GM12878 (cell line): ENCODE data around the gene OSBPL2. TPM values are rescaled to one million over a fixed set of nuclear protein-coding genes. Genes with fewer than 3 reads are reported as not detected.
A peak's percentile ranks its signal among the peaks of the same experiment; 100 is the strongest.

ENCODE experiments used
- ATAC-seq: fragments of 200-7000 bp; cut with Tn5 transposase; 3 replicates; pipeline ENCODE4 v1.9.1; 2020; ENCODE audit warnings: mild to moderate bottlenecking, moderate library complexity
- Bru-seq: library from RNA; stranded (reverse); fragments of 400-500 nt; gene quantifications from one replicate; lab custom pipeline; 2021; lab: Mats Ljungman, UMichigan
- BruChase-seq, 2 experiments: library from RNA; stranded (reverse); fragments of 400-500 nt; gene quantifications; one replicate each; lab custom pipeline; 2021; lab: Mats Ljungman, UMichigan
- BruUV-seq: library from RNA; stranded (reverse); fragments of 400-500 nt; replicated peaks from 2 replicates; lab custom pipeline; 2021; lab: Mats Ljungman, UMichigan
- CTCF ChIA-PET: fragments of 300-600 bp; sonication (Branson Sonifier 250); formaldehyde crosslinking; extraction: SDS; loops from one replicate; lab custom pipeline; 2021; ENCODE audit warnings: inconsistent platforms; lab: Yijun Ruan, JAX
- POLR2A ChIA-PET: fragments of 350-600 bp; formaldehyde crosslinking; extraction: SDS; loops from one replicate; lab custom pipeline; 2021; ENCODE audit warnings: inconsistent platforms; lab: Charles Lee
- RAD21 ChIA-PET: fragments of 300-600 bp; sonication (Branson Sonifier 250); formaldehyde crosslinking; loops from one replicate; lab custom pipeline; 2023; ENCODE audit warnings: antibody characterized with exemption; ENCODE audit not compliant: unreplicated experiment; lab: Charles Lee
- SMC1A ChIA-PET: fragments of 300-600 bp; sonication (Branson Sonifier 250); formaldehyde crosslinking; loops from one replicate; lab custom pipeline; 2023; ENCODE audit not compliant: unreplicated experiment, uncharacterized antibody; lab: Charles Lee
- DNase-seq: peaks from one replicate; pipeline ENCODE4 v3.0.0-alpha.2; 2011; ENCODE audit warnings: low read depth, low spot score
- FAIRE-seq: peaks from 3 replicates; lab custom pipeline; 2011; peaks lifted over from hg19 to GRCh38; lab: Jason Lieb, UNC
- H2AFZ ChIP-seq: 2 replicates; pipeline ENCODE4 v1.6.0; 2011; ENCODE audit warnings: low read depth, low read length, control low read depth; ENCODE audit not compliant: control insufficient read depth
- H3K27ac ChIP-seq: 2 replicates; pipeline ENCODE4 v1.5.1; 2011; ENCODE audit warnings: control low read depth; ENCODE audit not compliant: control insufficient read depth, insufficient read depth
- H3K27me3 ChIP-seq, 2 experiments: replicated peaks in 1 of 2; 2 replicates each; pipeline versions ENCODE4 v1.6.0 to v1.6.1; 2011; ENCODE audit warnings: low read length in 1 of 2; ENCODE audit not compliant: control insufficient read depth in 2 of 2, insufficient read depth in 2 of 2
- H3K36me3 ChIP-seq, 2 experiments: 2 replicates each; pipeline ENCODE4 v1.5.1; 2011; ENCODE audit warnings: low read length in 1 of 2; ENCODE audit not compliant: control insufficient read depth in 2 of 2, insufficient read depth in 2 of 2
- H3K4me1 ChIP-seq: 2 replicates; pipeline ENCODE4 v1.6.1; 2011; ENCODE audit warnings: mild to moderate bottlenecking, low read length, moderate library complexity, mixed read lengths; ENCODE audit not compliant: control insufficient read depth, insufficient read depth
- H3K4me2 ChIP-seq: 2 replicates; pipeline ENCODE4 v1.6.0; 2011; ENCODE audit warnings: control low read depth; ENCODE audit not compliant: control insufficient read depth, insufficient read depth
- H3K4me3 ChIP-seq: fragments of 200-600 bp; sonication (generic); 2 replicates; pipeline ENCODE4 v1.5.1; 2016
- H3K79me2 ChIP-seq: 2 replicates; pipeline ENCODE4 v1.6.0; 2011; ENCODE audit warnings: low read length; ENCODE audit not compliant: control insufficient read depth, insufficient read depth
- H3K9ac ChIP-seq: 2 replicates; pipeline ENCODE4 v1.8.0; 2011; ENCODE audit warnings: low read length, control low read depth, mixed read lengths; ENCODE audit not compliant: control insufficient read depth, insufficient read depth
- H3K9me3 ChIP-seq: replicated peaks from 3 replicates; pipeline ENCODE4 v1.5.1; 2011; ENCODE audit warnings: mild to moderate bottlenecking, low read length; ENCODE audit not compliant: control insufficient read depth, insufficient read depth
- H4K20me1 ChIP-seq: 2 replicates; pipeline ENCODE4 v1.6.0; 2011; ENCODE audit not compliant: control insufficient read depth, insufficient read depth
- BHLHE40 ChIP-seq, 2 experiments: fragments of 450-650 bp in 1 of 2; IDR thresholded peaks; 2 replicates each; pipeline ENCODE4 v1.6.1; 2011 to 2017; ENCODE audit warnings: low read depth in 2 of 2, borderline replicate concordance in 1 of 2, improper control_type of control experiment in 1 of 2, low read length in 1 of 2, mild to moderate bottlenecking in 1 of 2
- CHD2 ChIP-seq: IDR thresholded peaks from 2 replicates; pipeline ENCODE4 v1.6.1; 2011; ENCODE audit warnings: low read depth, low read length, improper control_type of control experiment, borderline replicate concordance
- FOS ChIP-seq: IDR thresholded peaks from 3 replicates; pipeline ENCODE4 v1.6.1; 2011; ENCODE audit warnings: borderline replicate concordance; ENCODE audit not compliant: insufficient read length; ENCODE audit errors: extremely low read depth
- FOXK2 ChIP-seq: fragments of 450-650 bp; IDR thresholded peaks from 2 replicates; pipeline ENCODE4 v1.6.1; 2017; ENCODE audit warnings: mild to moderate bottlenecking, moderate library complexity
- IRF4 ChIP-seq: IDR thresholded peaks from 2 replicates; pipeline ENCODE4 v1.6.1; 2011; ENCODE audit warnings: low read depth, low read length
- KLF5 ChIP-seq: fragments of 450-650 bp; IDR thresholded peaks from 2 replicates; pipeline ENCODE4 v1.6.1; 2014; ENCODE audit warnings: mild to moderate bottlenecking; ENCODE audit not compliant: partially characterized antibody
- LARP7 ChIP-seq: fragments of 450-650 bp; IDR thresholded peaks from 2 replicates; pipeline ENCODE4 v1.6.1; 2017; ENCODE audit warnings: mild to moderate bottlenecking
- MAX ChIP-seq: IDR thresholded peaks from 2 replicates; pipeline ENCODE4 v1.6.1; 2012; ENCODE audit warnings: low read depth, low read length, improper control_type of control experiment
- MTA3 ChIP-seq: IDR thresholded peaks from 2 replicates; pipeline ENCODE4 v1.6.1; 2012; ENCODE audit warnings: low read length, inconsistent platforms, borderline replicate concordance
- NBN ChIP-seq: fragments of 450-650 bp; IDR thresholded peaks from 2 replicates; pipeline ENCODE4 v1.6.1; 2016
- POLR2A ChIP-seq: IDR thresholded peaks from 2 replicates; pipeline ENCODE4 v1.6.1; 2011; ENCODE audit warnings: low read depth, mild to moderate bottlenecking, low read length
- RELA ChIP-seq: fragments of 450-650 bp; IDR thresholded peaks from 2 replicates; pipeline ENCODE4 v1.8.0; 2014; ENCODE audit warnings: borderline replicate concordance; ENCODE audit not compliant: partially characterized antibody
- TARDBP ChIP-seq: IDR thresholded peaks from 2 replicates; pipeline ENCODE4 v1.6.1; 2016; ENCODE audit warnings: borderline replicate concordance
- YY1 ChIP-seq: IDR thresholded peaks from 2 replicates; pipeline ENCODE4 v1.6.1; 2011; ENCODE audit warnings: low read depth, mild to moderate bottlenecking, low read length
- ZBTB40 ChIP-seq: fragments of 450-650 bp; IDR thresholded peaks from 2 replicates; pipeline ENCODE4 v1.6.1; 2016; ENCODE audit warnings: mild to moderate bottlenecking, moderate library complexity, borderline replicate concordance
- ZNF384 ChIP-seq: IDR thresholded peaks from 2 replicates; pipeline ENCODE4 v1.6.1; 2012; ENCODE audit warnings: low read depth, mild to moderate bottlenecking, low read length, improper control_type of control experiment, borderline replicate concordance
- WGBS: methylation state at CpG from one replicate; pipeline ENCODE4 v1.1.6; 2016; ENCODE audit warnings: low lambda C conversion rate; ENCODE audit not compliant: insufficient replicate concordance, insufficient coverage; ENCODE audit errors: missing lambda C conversion rate; 5-methylcytosine and 5-hydroxymethylcytosine counted together
- in situ Hi-C: fragments of 300-500 bp; cut with MboI; formaldehyde crosslinking; loops from 9 replicates; pipeline ENCODE4 v1.14.3; 2018; ENCODE audit warnings: mixed read lengths
- intact Hi-C: fragments of 100-400 bp; cut with micrococcal nuclease; formaldehyde crosslinking; loops from one replicate; pipeline ENCODE4 v1.14.2; 2022; ENCODE audit not compliant: unreplicated experiment
- long read RNA-seq, 2 experiments: library from polyadenylated mRNA; unstranded; transcript quantifications; one replicate each; pipeline ENCODE4 v2.0.0, GENCODE V29; 2019 to 2020
- polyA minus RNA-seq, 3 experiments: library from RNA; depleted of rRNA, polyadenylated mRNA; stranded (reverse); fragments of >200 nt; gene quantifications; 2 replicates each; pipeline ENCODE4 v1.2.3, GENCODE V29; 2011
- polyA plus RNA-seq, 11 experiments: library from polyadenylated mRNA; depleted of rRNA in 4 of 11; unstranded in 6 of 11; stranded (reverse) in 5 of 11; fragments of >200 nt; fragmentation: Nextera tagmentation in 4 of 11; fragmentation: Illumina TruSeq in 1 of 11; extraction: Ambion mirVana in 4 of 11; extraction: Trizol in 1 of 11; gene quantifications; 1 replicate in 1 of 11; 2 replicates in 10 of 11; pipeline versions ENCODE4 v1.2.1 to v1.2.3, GENCODE V29; 2011 to 2016; ENCODE audit warnings: inconsistent platforms in 2 of 11, missing spikeins in 2 of 11, low read depth in 1 of 11
- total RNA-seq, 4 experiments: library from RNA; depleted of rRNA in 3 of 4; stranded (reverse); fragments of >200 nt in 3 of 4; fragmentation: Illumina TruSeq in 1 of 4; extraction: Trizol in 1 of 4; gene quantifications; 2 replicates each; pipeline versions ENCODE4 v1.2.1 to v1.2.3, GENCODE V29; 2013 to 2021

The OSBPL2 gene
- 105 and 133 TPM in 2 replicates for total RNA-seq (2013; cell fraction: nucleolus; rRNA removed)
- total RNA-seq (2014; rRNA removed) (16.3 and 17.4 TPM in 2 replicates), total RNA-seq (2014; rRNA removed; fragmentation: Illumina TruSeq; extraction: Trizol) (12.4 and 13.3 TPM in 2 replicates), total RNA-seq (2021) (22.3 and 24.1 TPM in 2 replicates), polyA plus RNA-seq (2011; rRNA removed) (10.9 and 15.8 TPM in 2 replicates), polyA plus RNA-seq (2014; fragmentation: Illumina TruSeq; extraction: Trizol) (15.0 and 16.4 TPM in 2 replicates), polyA plus RNA-seq (2014; fragmentation: Nextera tagmentation; extraction: Ambion mirVana) (1 to 10 TPM; 2.8 to 4.1 TPM), polyA plus RNA-seq (2014; rRNA removed) (12.7 and 14.4 TPM in 2 replicates), polyA plus RNA-seq (2016; fragmentation: Nextera tagmentation; extraction: Ambion mirVana) (10 to 100 TPM; 13.8 to 15.4 TPM), polyA minus RNA-seq (2011; rRNA and poly(A)+ RNA removed) (66.0 and 206 TPM in 2 replicates), Bru-seq, nascent RNA (percentile 78 among the genes with signal in this experiment), BruChase-seq, experiment 1, labeled RNA remaining after a 6-hour chase (percentile 77 among the genes with signal in this experiment), BruChase-seq, experiment 2, labeled RNA remaining after a 2-hour chase (percentile 81 among the genes with signal in this experiment)
- polyA plus RNA-seq (2011; ENCODE audit: low read depth): 14.8 TPM
- 12.0 and 14.6 TPM in 2 replicates for polyA plus RNA-seq (2011; cell fraction: cytosol; rRNA removed)
- polyA plus RNA-seq (2011; cell fraction: nucleus; rRNA removed): 67.4 and 67.5 TPM in 2 replicates
- 20.8 and 23.0 TPM in 2 replicates for polyA plus RNA-seq (2012)
- 5.5 and 6.5 TPM in 2 replicates for polyA minus RNA-seq (2011; cell fraction: cytosol; rRNA and poly(A)+ RNA removed)
- 27.1 and 49.9 TPM in 2 replicates for polyA minus RNA-seq (2011; cell fraction: nucleus; rRNA and poly(A)+ RNA removed)
- long read RNA-seq, experiment 1, full-length matches to known transcripts: 10 of 14 reads
- long read RNA-seq, experiment 1, partial matches to known transcripts: 1 of 14 reads
- long read RNA-seq, experiment 1, other reads (novel, unspliced or antisense): 3 of 14 reads
- long read RNA-seq, experiment 2, full-length matches to known transcripts: 23 of 36 reads
- long read RNA-seq, experiment 2, partial matches to known transcripts: 10 of 36 reads
- long read RNA-seq, experiment 2, other reads (novel, unspliced or antisense): 3 of 36 reads

- in situ Hi-C loops (no loop called here), intact Hi-C loops (no loop called here)
- Histone ChIP-seq H2AFZ (peak within 1 kb of the TSS; percentile 88), H3K79me2 (peaks cover 18% of the 10 kb centered on the region), H3K27me3 (no peaks in the 10 kb centered on the region), H3K27ac (peak within 1 kb of the TSS; percentile 59; the same call in 1 of the 2 replicates), H3K9me3 (no peaks in the 10 kb centered on the region; the same call in 2 of the 3 replicates), H3K9ac (peak within 1 kb of the TSS; percentile 66), H3K4me1 (peaks cover 12% of the 10 kb centered on the region), H3K36me3 (no peaks in the 10 kb centered on the region; a peak in 1 of 4 replicates), H3K4me3 (peak within 1 kb of the TSS; percentile 84), H3K4me2 (peak within 1 kb of the TSS; percentile 93), H4K20me1 (no peaks in the 10 kb centered on the region; the same call in 1 of the 2 replicates)
- BruUV-seq: no TSS peak
- FAIRE-seq (peak; percentile 96), ATAC-seq (peak; percentile 99), DNase-seq (peak; percentile 95)
- WGBS: 3% methylated on average over 35 of the region's 55 CpGs
- SMC1A ChIA-PET: no interaction called here
- CTCF ChIA-PET: interaction anchor here (0.5 kb wide), 1 partner anchor 134 kb away, joined by 4 read pairs; no protein-coding TSS in a partner anchor
- POLR2A ChIA-PET: no interaction called here
- RAD21 ChIA-PET: no interaction called here
- TF ChIP-seq MTA3 (no peak), IRF4 (no peak), CHD2 (peak; percentile 94), TARDBP (no peak), RELA (peak; percentile 38), FOS (peak; percentile 74), NBN (0 out of 2 replicates have a peak, but pooled peaks have one; percentile 71), POLR2A (peak; percentile 67), LARP7 (peak; percentile 22; the same call in 1 of the 2 replicates), KLF5 (peak; percentile 90), ZBTB40 (peak; percentile 24; the same call in 1 of the 2 replicates), BHLHE40 (IDR thresholded peaks at IDR 0.05; ENCODE audit: borderline replicate concordance in 1 of 2, low read depth in 2 of 2, low read length in 1 of 2) (peak in 1 of 2 experiments; percentile 72; a peak in 2 of 4 replicates), MAX (peak; percentile 58), FOXK2 (peak; percentile 66), YY1 (0 out of 2 replicates have a peak, but pooled peaks have one; percentile 28), ZNF384 (no peak)
Observed at GRCh38 chr20:62237801-62238568, at the start of gene OSBPL2. TSS of gene OSBPL2 (plus strand) at chr20:62238521. CDS start at chr20:62256185, 17,664 bp downstream.
